HG02678 (cell line): ENCODE results near the gene PCDHGA12.
A peak's percentile ranks its signal among the peaks of the same experiment; 100 is the strongest.

Source experiments
- ATAC-seq: cut with Tn5 transposase; IDR thresholded peaks from one replicate; pipeline ENCODE4 v1.9.1; 2021; ENCODE audit warnings: mild to moderate bottlenecking, moderate library complexity; ENCODE audit not compliant: unreplicated experiment

PCDHGA12 gene

DNA sequence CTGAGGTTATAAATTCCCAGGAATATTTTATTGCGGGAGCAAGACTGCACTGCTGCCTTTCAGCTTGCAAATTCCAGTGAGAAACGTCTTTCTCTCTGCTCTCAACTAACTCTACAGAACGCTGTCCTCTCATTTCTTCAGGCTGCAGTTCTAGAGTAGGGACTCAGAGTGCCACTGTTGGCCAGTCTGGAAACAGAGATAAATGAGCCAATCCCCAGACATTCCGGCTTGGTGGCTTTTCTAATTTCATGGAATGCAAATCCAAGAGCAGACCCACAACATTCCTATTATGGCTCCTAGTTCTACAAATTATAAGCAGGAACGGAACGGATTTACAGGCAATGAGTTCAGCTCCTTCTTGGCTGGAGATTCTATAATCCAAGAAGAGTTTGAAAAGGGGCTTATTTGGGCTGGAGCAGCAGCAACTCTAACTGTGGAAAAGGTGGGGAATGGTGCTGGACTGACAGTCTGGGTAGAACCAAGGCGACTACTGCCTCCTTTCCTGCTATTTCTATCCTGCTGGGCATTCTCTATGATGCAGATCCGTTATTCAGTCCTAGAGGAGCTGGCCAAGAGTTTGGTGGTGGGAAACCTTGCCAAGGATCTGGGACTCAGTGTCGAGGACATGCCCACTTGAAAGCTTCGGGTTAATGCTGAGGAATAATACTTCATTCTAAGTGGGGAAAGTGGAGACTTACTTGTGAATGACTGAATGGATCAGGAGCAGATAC is 9.3 kb downstream of the PCDHGA12 start:
- ATAC-seq, result no peak

DNA sequence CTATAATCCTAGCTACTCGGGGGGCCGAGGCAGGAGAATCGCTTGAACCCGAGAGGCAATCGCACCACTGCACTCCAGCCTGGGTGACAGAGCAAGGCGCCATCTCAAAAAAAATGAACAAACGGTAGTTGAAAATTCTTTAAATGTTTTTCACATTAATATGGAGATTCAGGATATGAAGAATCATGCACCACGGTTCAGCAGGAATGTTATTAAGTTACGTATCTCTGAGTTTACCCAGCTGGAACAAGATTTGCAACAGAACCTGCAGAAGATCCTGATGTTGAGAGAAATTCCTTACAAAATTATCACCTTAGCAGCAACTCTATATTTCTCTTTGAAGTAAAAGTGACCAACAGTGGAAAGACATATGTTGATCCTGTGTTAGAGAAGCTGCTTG is 10.0 kb downstream of the PCDHGA12 start:
- no peak for ATAC-seq

DNA sequence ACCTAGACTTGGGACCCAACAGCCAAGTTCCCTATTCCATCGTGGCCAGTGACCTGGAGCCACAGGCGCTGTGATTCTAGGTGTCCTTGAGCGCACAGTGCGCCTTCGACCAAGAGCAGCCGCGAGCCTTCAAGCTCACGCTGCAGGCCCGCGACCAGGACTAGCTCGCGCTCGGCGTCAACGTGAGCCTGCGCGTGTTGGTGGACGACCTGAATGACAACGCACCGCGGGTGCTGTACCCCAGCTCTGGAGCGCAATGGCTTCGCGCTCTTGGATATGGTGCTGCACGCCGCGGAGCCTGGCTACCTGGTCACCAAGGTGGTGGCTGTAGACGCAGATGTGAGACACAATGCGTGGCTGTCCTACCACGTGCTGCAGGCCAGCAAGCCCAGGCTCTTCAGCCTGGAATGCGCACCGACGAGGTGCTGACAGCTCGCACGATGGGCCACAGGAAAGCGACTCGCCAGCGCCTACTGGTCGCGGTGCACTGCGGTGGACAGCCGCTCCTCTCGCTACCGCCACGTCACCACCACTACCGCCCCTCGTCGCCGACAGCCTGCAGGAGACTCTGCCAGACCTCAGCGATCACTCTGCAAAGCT is 11.4 kb downstream of the PCDHGA12 start:
- ATAC-seq, result no peak

DNA sequence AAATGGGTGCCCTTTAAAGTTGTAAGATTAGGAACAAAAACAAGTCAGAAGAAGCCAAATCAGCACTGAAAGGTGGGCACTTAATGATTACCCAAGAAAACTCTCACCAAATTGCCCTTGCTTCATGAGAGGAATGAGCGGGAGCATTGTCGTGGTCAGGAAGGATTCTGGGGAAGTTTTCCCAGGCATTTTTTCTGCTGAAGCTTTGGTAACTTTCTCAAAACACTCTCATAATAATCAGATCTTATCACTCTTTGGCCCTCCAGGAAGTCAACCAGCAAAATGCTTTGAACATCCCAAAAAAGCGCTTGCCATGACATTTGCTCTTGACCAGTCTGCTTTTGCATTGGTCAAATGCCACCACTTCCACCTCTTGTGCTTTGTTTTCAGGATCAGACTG is 35.0 kb downstream of the PCDHGA12 start:
- ATAC-seq, result no peak

DNA sequence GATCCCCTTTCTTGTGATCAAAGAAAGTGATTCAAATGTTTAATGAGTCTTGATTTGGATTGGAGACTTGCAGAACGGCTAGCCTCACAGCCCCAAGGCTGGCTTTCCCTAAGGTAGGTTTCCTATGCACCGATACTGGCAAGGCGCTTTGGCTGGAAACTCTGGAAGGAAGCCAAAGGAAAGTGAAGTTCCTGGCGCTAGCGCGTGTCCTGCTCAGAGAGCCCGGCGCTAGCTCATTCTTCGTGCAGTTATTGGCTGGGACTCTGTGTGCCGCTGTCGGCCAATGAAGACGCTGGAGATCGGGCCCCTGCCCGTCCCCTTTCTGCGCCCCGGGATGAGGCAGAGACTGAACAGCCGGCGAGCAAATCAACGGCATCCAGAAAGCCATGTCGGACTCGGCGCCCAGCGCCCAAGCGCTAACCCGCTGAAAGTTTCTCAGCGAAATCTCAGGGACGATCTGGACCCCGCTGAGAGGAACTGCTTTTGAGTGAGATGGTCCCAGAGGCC is 45.4 kb downstream of the PCDHGA12 start, which contains the start of gene PCDHGC3:
Gene PCDHGC3, plus strand, starts transcription at position 342 of the 507 bp plus-strand sequence. Its CDS starts 151 bp downstream, at position 493.
- peak; percentile 98 for ATAC-seq

DNA sequence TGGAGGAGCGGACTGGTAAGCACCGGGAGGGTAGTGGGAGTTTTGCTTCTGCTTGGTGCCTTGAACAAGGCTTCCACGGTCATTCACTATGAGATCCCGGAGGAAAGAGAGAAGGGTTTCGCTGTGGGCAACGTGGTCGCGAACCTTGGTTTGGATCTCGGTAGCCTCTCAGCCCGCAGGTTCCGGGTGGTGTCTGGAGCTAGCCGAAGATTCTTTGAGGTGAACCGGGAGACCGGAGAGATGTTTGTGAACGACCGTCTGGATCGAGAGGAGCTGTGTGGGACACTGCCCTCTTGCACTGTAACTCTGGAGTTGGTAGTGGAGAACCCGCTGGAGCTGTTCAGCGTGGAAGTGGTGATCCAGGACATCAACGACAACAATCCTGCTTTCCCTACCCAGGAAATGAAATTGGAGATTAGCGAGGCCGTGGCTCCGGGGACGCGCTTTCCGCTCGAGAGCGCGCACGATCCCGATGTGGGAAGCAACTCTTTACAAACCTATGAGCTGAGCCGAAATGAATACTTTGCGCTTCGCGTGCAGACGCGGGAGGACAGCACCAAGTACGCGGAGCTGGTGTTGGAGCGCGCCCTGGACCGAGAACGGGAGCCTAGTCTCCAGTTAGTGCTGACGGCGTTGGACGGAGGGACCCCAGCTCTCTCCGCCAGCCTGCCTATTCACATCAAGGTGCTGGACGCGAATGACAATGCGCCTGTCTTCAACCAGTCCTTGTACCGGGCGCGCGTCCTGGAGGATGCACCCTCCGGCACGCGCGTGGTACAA is 46.0 kb downstream of the PCDHGA12 start:
- ATAC-seq, result peak; percentile 19

DNA sequence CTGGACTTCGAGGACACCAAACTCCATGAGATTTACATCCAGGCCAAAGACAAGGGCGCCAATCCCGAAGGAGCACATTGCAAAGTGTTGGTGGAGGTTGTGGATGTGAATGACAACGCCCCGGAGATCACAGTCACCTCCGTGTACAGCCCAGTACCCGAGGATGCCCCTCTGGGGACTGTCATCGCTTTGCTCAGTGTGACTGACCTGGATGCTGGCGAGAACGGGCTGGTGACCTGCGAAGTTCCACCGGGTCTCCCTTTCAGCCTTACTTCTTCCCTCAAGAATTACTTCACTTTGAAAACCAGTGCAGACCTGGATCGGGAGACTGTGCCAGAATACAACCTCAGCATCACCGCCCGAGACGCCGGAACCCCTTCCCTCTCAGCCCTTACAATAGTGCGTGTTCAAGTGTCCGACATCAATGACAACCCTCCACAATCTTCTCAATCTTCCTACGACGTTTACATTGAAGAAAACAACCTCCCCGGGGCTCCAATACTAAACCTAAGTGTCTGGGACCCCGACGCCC is 46.8 kb downstream of the PCDHGA12 start:
- ATAC-seq, result no peak

DNA sequence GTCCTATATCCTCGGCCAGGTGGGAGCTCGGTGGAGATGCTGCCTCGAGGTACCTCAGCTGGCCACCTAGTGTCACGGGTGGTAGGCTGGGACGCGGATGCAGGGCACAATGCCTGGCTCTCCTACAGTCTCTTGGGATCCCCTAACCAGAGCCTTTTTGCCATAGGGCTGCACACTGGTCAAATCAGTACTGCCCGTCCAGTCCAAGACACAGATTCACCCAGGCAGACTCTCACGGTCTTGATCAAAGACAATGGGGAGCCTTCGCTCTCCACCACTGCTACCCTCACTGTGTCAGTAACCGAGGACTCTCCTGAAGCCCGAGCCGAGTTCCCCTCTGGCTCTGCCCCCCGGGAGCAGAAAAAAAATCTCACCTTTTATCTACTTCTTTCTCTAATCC is 47.5 kb downstream of the PCDHGA12 start:
- ATAC-seq, result no peak

DNA sequence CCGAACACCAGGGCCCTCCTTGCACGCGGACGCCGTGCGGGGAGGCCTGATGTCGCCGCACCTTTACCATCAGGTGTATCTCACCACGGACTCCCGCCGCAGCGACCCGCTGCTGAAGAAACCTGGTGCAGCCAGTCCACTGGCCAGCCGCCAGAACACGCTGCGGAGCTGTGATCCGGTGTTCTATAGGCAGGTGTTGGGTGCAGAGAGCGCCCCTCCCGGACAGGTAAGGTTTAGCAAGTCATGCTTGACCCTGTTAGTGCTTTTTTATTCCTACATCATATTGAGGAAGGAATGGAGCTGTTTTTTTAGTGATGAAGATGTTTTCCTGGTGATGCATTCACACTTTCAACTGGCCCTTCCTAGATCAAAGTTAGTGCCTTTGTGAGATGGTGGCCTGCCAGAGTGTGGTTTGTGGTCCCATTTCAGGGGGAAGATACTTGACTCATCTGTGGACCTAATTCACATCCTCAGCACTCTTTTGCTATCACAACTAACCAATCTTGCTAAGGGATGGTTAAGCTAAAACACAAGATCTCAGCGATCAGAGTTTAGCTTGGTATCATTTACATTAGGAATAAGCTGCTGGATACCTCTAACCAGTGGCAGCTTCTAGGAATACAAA is 48.1 kb downstream of the PCDHGA12 start:
- no peak for ATAC-seq

DNA sequence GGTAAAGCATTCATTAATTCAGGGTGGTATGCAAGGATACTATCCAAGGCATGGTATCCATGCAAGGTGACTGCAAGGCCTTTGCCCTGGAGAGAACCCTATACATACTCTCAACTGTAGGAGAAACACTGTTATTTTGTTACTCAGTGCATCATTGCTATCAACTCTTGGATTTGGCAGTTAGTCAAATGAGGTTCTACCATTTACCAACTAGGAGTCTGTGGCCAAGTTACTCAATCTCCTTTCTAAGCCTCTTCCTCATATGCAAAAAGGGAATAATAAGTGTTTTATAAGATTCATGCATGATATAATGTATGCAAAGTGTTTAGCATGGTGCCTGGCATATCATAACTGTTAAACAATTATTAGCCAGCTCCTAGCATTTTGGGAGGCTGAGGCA is 49.5 kb downstream of the PCDHGA12 start:
- ATAC-seq, result no peak
